COLO668 (cell line): ENCODE measurements around the gene DEPDC1B.
"Not testable (repeated sequence)": the region's sequence is repeated elsewhere in the genome, so short reads cannot be mapped to it uniquely, and the experiment has no call there.

Experiments used
- DNase-seq: peaks from one replicate; lab custom pipeline; 2025; ENCODE audit not compliant: unreplicated experiment; lab: John Stamatoyannopoulos, UW

The DEPDC1B gene

GRCh38 chr5:60649288-60649917, 50.6 kb downstream of the DEPDC1B start:
- no peak for DNase-seq

GRCh38 chr5:60648175-60648574, 51.8 kb downstream of the DEPDC1B start:
- no peak for DNase-seq

GRCh38 chr5:60640901-60641300, 59.1 kb downstream of the DEPDC1B start:
- DNase-seq: no peak

- DNase-seq: no peak
Measured at GRCh38 chr5:60639544-60639943, 60.4 kb downstream of the DEPDC1B start.

GRCh38 chr5:60638300-60638699, 61.7 kb downstream of the DEPDC1B start:
- no peak for DNase-seq

- DNase-seq: no peak
Measured at GRCh38 chr5:60636644-60637043, 63.3 kb downstream of the DEPDC1B start.

GRCh38 chr5:60636001-60636400, 64.0 kb downstream of the DEPDC1B start:
- DNase-seq: no peak

- DNase-seq: no peak
Measured at GRCh38 chr5:60634051-60634450, 65.9 kb downstream of the DEPDC1B start.

GRCh38 chr5:60633341-60633740, 66.6 kb downstream of the DEPDC1B start:
- DNase-seq: no peak

- DNase-seq: no peak
Measured at GRCh38 chr5:60632153-60632552, 67.8 kb downstream of the DEPDC1B start.

GRCh38 chr5:60630836-60631235, 69.1 kb downstream of the DEPDC1B start:
- no peak for DNase-seq

DNA sequence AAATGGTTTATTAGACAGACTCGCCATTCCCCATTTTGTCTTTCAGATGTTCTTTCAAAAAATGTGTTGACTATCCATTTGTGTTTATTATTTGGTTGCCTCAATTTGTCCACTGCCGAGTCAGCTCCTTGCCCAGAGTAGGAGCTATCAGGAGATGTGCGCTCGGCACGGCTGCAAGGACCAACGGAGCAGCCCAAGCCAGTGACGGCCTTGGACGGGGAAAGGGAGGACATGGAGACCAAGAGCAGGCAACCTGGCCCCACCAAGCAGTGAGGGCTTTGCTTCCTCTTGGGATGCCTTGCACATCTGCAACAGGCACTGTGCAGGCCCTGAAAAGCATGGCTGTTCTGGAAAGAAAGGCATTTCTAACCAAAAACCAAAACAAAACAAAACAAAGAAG, 69.8 kb downstream of the DEPDC1B start:
- no peak for DNase-seq

DNA sequence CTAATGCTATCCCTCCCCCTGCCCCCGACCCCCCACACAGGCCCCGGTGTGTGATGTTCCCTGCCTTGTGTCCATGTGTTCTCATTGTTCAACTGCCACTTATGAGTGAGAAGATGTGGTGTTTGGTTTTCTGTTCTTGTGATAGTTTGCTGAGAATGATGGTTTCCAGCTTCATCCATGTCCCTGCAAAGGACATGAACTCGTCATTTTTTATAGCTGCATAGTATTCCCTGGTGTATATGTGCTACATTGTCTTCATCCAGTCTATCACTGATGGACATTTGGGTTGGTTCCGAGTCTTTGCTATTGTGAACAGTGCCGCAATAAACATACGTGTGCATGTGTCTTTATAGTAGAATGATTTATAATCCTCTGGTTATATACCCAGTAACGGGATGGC, 75.1 kb downstream of the DEPDC1B start:
- DNase-seq: not testable (repeated sequence)

DNA sequence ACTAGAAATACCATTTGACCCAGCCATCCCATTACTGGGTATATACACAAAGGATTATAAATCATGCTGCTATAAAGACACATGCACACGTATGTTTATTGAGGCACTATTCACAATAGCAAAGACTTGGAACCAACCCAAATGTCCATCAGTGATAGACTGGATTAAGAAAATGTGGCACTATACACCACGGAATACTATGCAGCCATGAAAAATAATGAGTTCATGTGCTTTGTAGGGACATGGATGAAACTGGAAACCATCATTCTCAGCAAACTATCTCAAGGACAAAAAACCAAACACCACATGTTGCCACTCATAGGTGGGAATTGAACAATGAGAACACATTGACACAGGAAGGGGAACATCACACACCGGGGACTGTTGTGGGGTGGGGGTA, 79.2 kb downstream of the DEPDC1B start:
- not testable (repeated sequence) for DNase-seq

DNA sequence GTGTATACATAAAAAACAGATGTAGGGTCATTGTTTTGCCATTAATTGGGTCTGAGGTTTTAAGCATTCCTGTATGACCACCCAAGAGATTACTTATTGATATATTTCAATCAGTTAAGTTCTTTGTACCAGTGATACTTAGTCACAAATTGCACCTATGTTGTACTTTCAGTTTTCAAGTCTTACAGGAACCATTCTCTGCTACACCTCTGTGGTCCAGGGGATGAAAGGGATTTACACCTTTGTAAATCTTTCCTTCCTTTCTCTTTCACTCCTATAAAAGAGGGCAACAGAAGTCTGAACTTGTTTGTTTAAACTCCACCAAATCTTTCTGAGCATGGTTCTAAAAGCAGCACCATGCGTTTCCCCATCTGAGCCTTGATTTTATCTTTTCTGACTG, 86.1 kb downstream of the DEPDC1B start:
- DNase-seq: no peak

DNA sequence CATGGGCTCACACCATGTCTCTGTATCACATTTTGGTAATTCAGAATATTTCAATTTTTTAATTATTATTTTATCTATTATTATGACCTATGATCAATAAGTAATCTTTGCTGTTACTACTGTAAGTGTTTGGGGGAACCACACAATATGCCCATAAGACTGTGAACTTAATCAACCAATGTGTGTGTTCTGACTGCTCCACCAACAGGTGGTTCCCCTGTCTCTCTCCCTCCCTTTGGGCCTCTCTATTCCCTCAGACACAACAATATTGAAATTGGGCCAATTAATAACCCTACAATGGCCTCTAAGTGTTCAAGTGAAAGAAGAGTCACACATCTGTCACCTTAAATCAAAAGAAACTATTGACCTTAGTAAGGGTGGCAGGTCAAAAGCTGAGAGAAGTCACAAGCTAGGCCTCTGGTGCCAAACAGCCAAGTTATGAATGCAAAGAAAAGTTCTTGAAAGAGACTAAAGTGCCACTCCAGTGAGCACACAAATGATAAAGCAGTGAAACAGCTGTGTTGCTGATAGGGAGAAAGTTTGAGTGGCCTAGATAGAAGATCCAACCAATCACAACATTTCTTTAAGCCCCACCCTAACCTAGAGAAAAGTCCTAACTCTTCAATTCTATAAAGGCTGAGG, 88.7 kb downstream of the DEPDC1B start:
- no peak for DNase-seq

DNA sequence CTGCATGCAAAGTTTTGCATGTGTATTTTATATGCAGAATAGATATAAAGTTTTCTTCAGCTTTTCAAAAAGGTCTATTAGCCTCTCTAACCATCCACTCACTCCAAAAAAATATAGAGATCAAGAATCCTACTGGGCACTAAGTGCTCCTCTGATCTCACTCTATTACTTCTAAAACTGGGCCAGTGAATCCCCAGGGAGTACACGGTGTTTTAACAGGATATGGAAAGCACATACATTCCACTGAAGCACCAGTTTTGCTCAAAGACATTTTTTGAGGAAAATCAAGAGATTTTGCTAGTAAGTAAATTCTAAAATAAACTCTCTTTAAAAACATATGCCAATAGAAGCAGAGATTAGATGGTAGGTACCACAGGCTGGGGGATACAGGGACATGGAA, 95.2 kb downstream of the DEPDC1B start:
- no peak for DNase-seq

- no peak for DNase-seq
Measured at GRCh38 chr5:60598424-60598823, 101.5 kb downstream of the DEPDC1B start.

GRCh38 chr5:60597572-60598320, 102.2 kb downstream of the DEPDC1B start:
- DNase-seq: no peak

GRCh38 chr5:60594715-60595477, 105.1 kb downstream of the DEPDC1B start:
- no peak for DNase-seq

DNA sequence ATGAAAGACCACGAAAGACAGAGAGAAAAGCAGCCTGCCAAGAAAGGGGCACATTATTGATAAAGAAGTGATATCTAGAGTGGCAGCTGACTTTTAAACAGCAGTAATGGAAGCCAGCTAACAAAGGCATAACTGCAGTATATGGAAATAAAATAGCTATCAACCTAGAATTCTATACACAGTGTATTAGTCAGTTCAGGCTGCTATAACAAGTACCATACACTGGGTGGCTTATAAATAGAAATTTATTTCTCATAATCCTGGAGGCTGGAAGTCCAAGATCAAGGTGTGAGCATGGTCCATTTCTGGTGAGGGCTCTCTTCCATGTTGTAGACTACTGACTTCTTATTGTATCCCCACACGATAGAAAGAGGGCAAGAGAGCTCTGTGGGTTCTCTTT, 109.8 kb downstream of the DEPDC1B start:
- DNase-seq: no peak

DNA sequence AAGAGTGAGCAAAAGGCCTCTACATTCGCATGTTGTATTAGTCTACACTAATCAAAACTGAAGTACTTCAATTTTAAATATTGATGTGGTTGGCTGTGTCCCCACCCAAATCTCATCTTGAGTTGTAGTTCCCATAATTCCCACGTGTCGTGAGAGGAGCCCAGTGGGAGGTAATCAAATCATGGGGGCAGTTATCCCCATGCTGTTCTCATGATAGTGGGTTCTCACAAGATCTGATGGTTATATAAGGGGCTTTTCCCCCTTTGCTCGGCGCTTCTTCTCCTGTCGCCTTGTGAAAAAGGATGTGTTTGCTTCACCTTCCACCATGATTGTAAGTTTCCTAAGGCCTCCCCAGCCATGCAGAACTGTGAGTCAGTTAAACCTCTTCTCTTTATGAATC, 112.7 kb downstream of the DEPDC1B start:
- DNase-seq: not testable (repeated sequence)
